Activated naive CD4-positive, alpha-beta T cell treated with anti-CD3 and anti-CD28 coated beads, Interleukin-2, amount 10 ng/mL, durations not matched to agents 7 days and 5 days (primary cell): Measurements from ENCODE around the gene PRKAR1B.

Experiments
- CTCF ChIA-PET: fragments of 350-600 bp; sonication (Branson Sonifier 250); formaldehyde crosslinking; loops from one replicate; lab custom pipeline; 2021; ENCODE audit warnings: antibody characterized with exemption; lab: Charles Lee
- DNase-seq: peaks from one replicate; pipeline ENCODE4 v3.0.0-alpha.2; 2020
- H3K27ac Mint-ChIP-seq: one replicate; pipeline ENCODE4 v1.8.0; 2021; ENCODE audit warnings: mild to moderate bottlenecking, moderate library complexity, mixed read lengths
- H3K27me3 Mint-ChIP-seq: one replicate; pipeline ENCODE4 v1.8.0; 2021; ENCODE audit warnings: mild to moderate bottlenecking, mixed read lengths
- H3K36me3 Mint-ChIP-seq: one replicate; pipeline ENCODE4 v1.8.0; 2021; ENCODE audit warnings: mixed read lengths
- H3K4me1 Mint-ChIP-seq: one replicate; pipeline ENCODE4 v1.8.0; 2021; ENCODE audit warnings: mixed read lengths
- H3K4me3 Mint-ChIP-seq: one replicate; pipeline ENCODE4 v1.8.0; 2021; ENCODE audit warnings: mild to moderate bottlenecking, moderate library complexity, mixed read lengths
- H3K9me3 Mint-ChIP-seq: one replicate; pipeline ENCODE4 v1.8.0; 2021; ENCODE audit warnings: mixed read lengths

The PRKAR1B gene

GRCh38 chr7:741191-741671, 14.2 kb upstream of the PRKAR1B start:
- peaks cover 11% of the 10 kb centered on the region for H3K4me1 Mint-ChIP-seq
- H3K27ac Mint-ChIP-seq: no peak overlapping the region
- no peak overlapping the region for H3K4me3 Mint-ChIP-seq
- peaks cover 44% of the 10 kb centered on the region for H3K36me3 Mint-ChIP-seq
- H3K9me3 Mint-ChIP-seq: peaks cover 7% of the 10 kb centered on the region
- CTCF ChIA-PET: no interaction called here
- H3K27me3 Mint-ChIP-seq: no peaks in the 10 kb centered on the region
- DNase-seq: no peak

GRCh38 chr7:739983-740942, 13.2 kb upstream of the PRKAR1B start:
- CTCF ChIA-PET: no interaction called here
- Mint-ChIP-seq H3K27me3 (no peaks in the 10 kb centered on the region), H3K36me3 (peaks cover 37% of the 10 kb centered on the region), H3K4me1 (peaks cover 11% of the 10 kb centered on the region), H3K27ac (no peak overlapping the region), H3K4me3 (no peak overlapping the region), H3K9me3 (peaks cover 2% of the 10 kb centered on the region)
- no peak for DNase-seq

- no peaks in the 10 kb centered on the region for H3K9me3 Mint-ChIP-seq
- no peak overlapping the region for H3K4me3 Mint-ChIP-seq
- peaks cover 31% of the 10 kb centered on the region for H3K36me3 Mint-ChIP-seq
- no peak for DNase-seq
- H3K4me1 Mint-ChIP-seq: peaks cover 11% of the 10 kb centered on the region
- H3K27ac Mint-ChIP-seq: no peak overlapping the region
- CTCF ChIA-PET: no interaction called here
- no peaks in the 10 kb centered on the region for H3K27me3 Mint-ChIP-seq
Observed at GRCh38 chr7:739455-739982, 12.4 kb upstream of the PRKAR1B start.

GRCh38 chr7:738723-739454, 11.8 kb upstream of the PRKAR1B start:
- peaks cover 26% of the 10 kb centered on the region for H3K36me3 Mint-ChIP-seq
- no peak overlapping the region for H3K27ac Mint-ChIP-seq
- H3K4me3 Mint-ChIP-seq: no peak overlapping the region
- DNase-seq: no peak
- H3K27me3 Mint-ChIP-seq: no peaks in the 10 kb centered on the region
- peaks cover 11% of the 10 kb centered on the region for H3K4me1 Mint-ChIP-seq
- no peaks in the 10 kb centered on the region for H3K9me3 Mint-ChIP-seq
- CTCF ChIA-PET: no interaction called here

GRCh38 chr7:738241-738640, 11.2 kb upstream of the PRKAR1B start:
- H3K4me1 Mint-ChIP-seq: peaks cover 11% of the 10 kb centered on the region
- no peak overlapping the region for H3K4me3 Mint-ChIP-seq
- CTCF ChIA-PET: no interaction called here
- no peak for DNase-seq
- H3K27ac Mint-ChIP-seq: no peak overlapping the region
- H3K9me3 Mint-ChIP-seq: no peaks in the 10 kb centered on the region
- H3K27me3 Mint-ChIP-seq: no peaks in the 10 kb centered on the region
- H3K36me3 Mint-ChIP-seq: peaks cover 25% of the 10 kb centered on the region

- CTCF ChIA-PET: no interaction called here
- H3K4me3 Mint-ChIP-seq: no peak overlapping the region
- no peaks in the 10 kb centered on the region for H3K9me3 Mint-ChIP-seq
- H3K27me3 Mint-ChIP-seq: no peaks in the 10 kb centered on the region
- H3K4me1 Mint-ChIP-seq: peaks cover 13% of the 10 kb centered on the region
- no peak overlapping the region for H3K27ac Mint-ChIP-seq
- DNase-seq: no peak
- peaks cover 27% of the 10 kb centered on the region for H3K36me3 Mint-ChIP-seq
Observed at GRCh38 chr7:734808-735207, 7.7 kb upstream of the PRKAR1B start.

- CTCF ChIA-PET: no interaction called here
- Mint-ChIP-seq H3K27me3 (no peaks in the 10 kb centered on the region), H3K4me3 (no peak overlapping the region), H3K36me3 (peaks cover 27% of the 10 kb centered on the region), H3K4me1 (peaks cover 14% of the 10 kb centered on the region), H3K9me3 (no peaks in the 10 kb centered on the region), H3K27ac (no peak overlapping the region)
- no peak for DNase-seq
Observed at GRCh38 chr7:734214-734613, 7.1 kb upstream of the PRKAR1B start.

GRCh38 chr7:732556-732955, 5.5 kb upstream of the PRKAR1B start:
- Mint-ChIP-seq H3K27ac (no peak overlapping the region), H3K9me3 (no peaks in the 10 kb centered on the region), H3K4me1 (peaks cover 21% of the 10 kb centered on the region), H3K27me3 (no peaks in the 10 kb centered on the region), H3K4me3 (no peak overlapping the region), H3K36me3 (peaks cover 17% of the 10 kb centered on the region)
- no peak for DNase-seq
- CTCF ChIA-PET: interaction anchor here (1.3 kb wide), 1 partner anchor 217 kb away, joined by 4 read pairs; no protein-coding TSS in a partner anchor

- CTCF ChIA-PET: interaction anchor here (1.3 kb wide), 1 partner anchor 216 kb away, joined by 4 read pairs; no protein-coding TSS in a partner anchor
- H3K27me3 Mint-ChIP-seq: no peaks in the 10 kb centered on the region
- H3K9me3 Mint-ChIP-seq: no peaks in the 10 kb centered on the region
- peaks cover 17% of the 10 kb centered on the region for H3K4me1 Mint-ChIP-seq
- H3K4me3 Mint-ChIP-seq: no peak overlapping the region
- peaks cover 15% of the 10 kb centered on the region for H3K36me3 Mint-ChIP-seq
- no peak overlapping the region for H3K27ac Mint-ChIP-seq
- DNase-seq: peak; percentile 38
Observed at GRCh38 chr7:732094-732541, 5.0 kb upstream of the PRKAR1B start.

GRCh38 chr7:731440-732085, 4.5 kb upstream of the PRKAR1B start:
- CTCF ChIA-PET: no interaction called here
- H3K9me3 Mint-ChIP-seq: no peaks in the 10 kb centered on the region
- H3K4me3 Mint-ChIP-seq: no peak overlapping the region
- H3K4me1 Mint-ChIP-seq: peaks cover 16% of the 10 kb centered on the region
- H3K27me3 Mint-ChIP-seq: no peaks in the 10 kb centered on the region
- no peak for DNase-seq
- peaks cover 15% of the 10 kb centered on the region for H3K36me3 Mint-ChIP-seq
- H3K27ac Mint-ChIP-seq: no peak overlapping the region

GRCh38 chr7:730501-731439, 3.7 kb upstream of the PRKAR1B start:
- H3K9me3 Mint-ChIP-seq: no peaks in the 10 kb centered on the region
- H3K36me3 Mint-ChIP-seq: peaks cover 18% of the 10 kb centered on the region
- no peak for DNase-seq
- peaks cover 19% of the 10 kb centered on the region for H3K4me1 Mint-ChIP-seq
- CTCF ChIA-PET: no interaction called here
- no peak overlapping the region for H3K27ac Mint-ChIP-seq
- H3K27me3 Mint-ChIP-seq: no peaks in the 10 kb centered on the region
- H3K4me3 Mint-ChIP-seq: no peak overlapping the region

- CTCF ChIA-PET: no interaction called here
- Mint-ChIP-seq H3K36me3 (peaks cover 31% of the 10 kb centered on the region), H3K27me3 (no peaks in the 10 kb centered on the region), H3K4me3 (peak overlapping the region; percentile 20), H3K9me3 (peaks cover 6% of the 10 kb centered on the region), H3K4me1 (peaks cover 32% of the 10 kb centered on the region), H3K27ac (no peak overlapping the region)
- no peak for DNase-seq
Observed at GRCh38 chr7:729140-730000, 2.3 kb upstream of the PRKAR1B start.
